GM19240 (cell line): ENCODE measurements around the gene POLN.
"Not testable (repeated sequence)": the region's sequence is repeated elsewhere in the genome, so short reads cannot be mapped to it uniquely, and the experiment has no call there.

Source experiments
- DNase-seq: peaks from one replicate; pipeline ENCODE4 v3.0.0; 2011; ENCODE audit warnings: low spot score; ENCODE audit not compliant: insufficient read length

POLN gene

DNA sequence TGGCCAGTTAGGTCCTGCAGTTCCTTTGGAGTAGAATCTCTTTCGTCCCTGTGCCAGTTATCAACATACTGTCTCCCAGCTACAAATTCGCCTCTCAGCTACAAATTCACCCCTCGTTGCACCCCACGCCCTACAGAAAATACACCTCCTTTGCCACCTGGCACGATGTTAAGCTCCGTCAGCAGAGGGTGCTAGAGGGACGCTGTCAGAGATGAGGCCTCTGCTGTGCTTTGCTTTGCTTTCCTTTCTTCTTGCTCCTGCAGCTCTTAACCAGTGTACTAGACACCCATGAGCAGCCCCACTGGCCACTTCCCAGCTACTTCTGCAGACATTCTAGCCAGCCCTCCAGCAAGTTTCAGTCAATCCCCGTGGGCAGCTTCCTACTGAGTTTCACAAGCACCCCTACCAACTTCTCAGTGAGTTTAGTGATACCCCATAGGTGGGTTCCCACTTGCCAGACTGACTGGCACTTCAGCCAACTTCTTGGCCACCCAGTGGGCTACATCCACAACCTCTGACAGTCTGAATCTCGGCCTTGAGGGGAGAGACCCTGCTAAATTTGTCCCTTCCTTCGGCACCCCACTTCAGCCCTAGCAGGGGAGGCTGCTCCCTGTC is 21.8 kb downstream of the POLN start:
- peak; percentile 40 for DNase-seq

DNA sequence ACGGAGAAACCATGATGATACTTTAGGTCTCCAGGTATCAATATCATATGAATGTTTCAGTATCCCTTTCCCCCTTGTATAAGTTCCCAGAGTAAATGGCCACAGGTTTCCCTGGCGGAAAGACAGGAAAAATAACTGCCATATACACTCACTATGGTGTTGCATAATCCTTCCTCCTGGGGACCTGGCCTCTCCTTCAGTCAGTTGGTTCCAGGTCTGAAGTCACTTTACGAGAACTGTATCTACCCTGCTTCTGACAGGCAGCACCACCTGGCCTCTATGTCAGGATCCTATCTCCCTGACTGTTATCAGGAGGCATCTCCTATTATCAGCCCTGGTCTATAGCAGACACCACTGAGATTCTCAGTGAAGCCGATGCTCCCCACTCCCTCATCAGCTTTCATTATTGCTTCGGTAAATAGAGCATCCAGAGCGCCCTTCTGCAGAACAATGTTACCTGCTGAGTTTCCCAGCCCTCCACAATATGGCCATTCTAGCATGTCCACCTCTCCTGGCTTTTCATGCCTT is 22.6 kb downstream of the POLN start:
- DNase-seq, result no peak

DNA sequence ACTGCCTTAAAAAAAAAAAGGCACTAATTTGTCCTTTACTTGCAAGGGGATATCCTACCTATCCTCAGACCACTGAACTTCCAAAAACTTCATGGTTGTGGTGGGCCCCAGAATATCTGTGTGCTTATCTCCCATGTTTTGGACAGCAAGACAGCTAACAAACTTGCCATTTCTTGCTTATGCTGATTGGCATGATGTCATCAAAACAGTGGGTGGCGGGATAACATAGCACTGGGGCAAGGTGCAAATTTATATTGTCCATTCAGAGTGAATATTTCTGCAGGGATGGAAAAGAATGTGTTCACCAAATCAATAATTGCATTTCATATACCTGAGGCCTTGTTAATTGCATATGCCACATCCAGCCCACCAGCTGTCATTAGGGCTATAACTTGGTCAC is 23.5 kb downstream of the POLN start:
- DNase-seq, result no peak

DNA sequence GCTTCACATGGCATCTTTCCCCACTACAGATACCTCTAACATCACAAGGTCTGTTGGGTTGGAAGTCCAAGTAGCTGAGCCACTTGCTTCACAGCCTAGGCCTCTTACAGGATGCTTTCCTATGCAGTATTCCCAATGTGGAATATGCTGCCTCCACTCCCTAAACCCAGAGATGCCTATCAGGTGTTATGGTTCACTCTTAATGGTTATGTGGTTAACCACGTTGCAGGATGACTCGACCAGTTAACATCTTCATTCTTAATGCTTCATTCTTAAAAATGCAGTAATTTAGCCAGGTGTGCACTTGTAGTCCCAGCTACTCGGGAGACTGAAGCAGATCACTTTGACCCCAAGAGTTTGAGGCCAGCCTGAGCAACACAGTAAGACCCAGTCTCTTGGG is 24.2 kb downstream of the POLN start:
- DNase-seq, result no peak

DNA sequence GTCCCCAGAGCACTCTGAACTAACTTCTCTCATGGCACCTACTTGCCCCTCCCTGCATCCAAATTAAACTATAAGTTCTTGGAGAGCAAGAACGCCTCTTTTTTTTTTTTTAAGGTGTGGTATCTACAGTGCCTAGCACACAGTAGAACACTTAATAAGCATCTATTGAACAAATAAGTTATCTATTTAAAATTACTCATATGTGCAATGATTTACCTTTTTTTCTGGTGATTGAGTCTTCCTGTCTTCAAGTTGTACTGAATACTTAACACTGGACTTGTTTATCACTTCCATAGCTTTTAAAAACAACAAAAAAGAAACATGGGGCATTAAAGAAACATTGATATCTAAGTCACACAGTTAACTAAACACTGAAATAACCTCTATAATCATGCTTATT is 29.1 kb downstream of the POLN start:
- DNase-seq, result no peak

DNA sequence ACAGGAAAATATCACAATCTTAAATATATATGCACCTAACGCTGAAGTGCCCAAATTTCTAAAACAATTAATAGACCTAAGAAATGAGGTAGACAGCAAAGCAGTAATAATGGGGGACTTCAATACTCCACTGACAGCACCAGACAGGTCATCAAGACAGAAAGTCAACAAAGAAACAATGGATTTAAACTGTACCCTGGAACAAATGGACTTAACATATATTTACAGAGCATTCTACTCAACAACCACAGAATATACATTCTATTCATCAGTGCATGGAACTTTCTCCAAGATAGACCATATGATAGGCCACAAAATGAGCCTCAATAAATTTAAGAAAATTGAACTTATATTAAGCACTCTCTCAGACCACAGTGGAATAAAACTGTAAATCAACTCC is 39.1 kb downstream of the POLN start:
- not testable (repeated sequence) for DNase-seq

DNA sequence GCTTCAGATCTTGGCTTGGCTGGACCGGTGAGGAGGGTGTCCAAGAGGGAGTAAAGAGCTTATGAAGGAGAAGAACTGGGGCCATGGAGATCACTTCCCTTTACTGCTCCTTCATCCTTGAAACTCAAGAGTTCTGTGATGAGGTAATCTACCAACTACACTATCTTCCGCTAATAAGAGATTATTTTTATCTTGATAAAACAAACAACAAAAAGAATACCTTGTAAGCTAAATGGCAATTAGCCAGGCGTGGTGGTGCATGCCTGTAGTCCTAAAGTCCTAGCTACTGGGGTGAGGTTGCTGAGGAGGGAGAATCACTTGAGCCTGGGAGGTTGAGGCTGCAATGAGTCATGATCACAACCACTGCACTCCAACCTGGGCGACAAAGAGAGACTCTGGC is 47.4 kb downstream of the POLN start:
- DNase-seq, result no peak

DNA sequence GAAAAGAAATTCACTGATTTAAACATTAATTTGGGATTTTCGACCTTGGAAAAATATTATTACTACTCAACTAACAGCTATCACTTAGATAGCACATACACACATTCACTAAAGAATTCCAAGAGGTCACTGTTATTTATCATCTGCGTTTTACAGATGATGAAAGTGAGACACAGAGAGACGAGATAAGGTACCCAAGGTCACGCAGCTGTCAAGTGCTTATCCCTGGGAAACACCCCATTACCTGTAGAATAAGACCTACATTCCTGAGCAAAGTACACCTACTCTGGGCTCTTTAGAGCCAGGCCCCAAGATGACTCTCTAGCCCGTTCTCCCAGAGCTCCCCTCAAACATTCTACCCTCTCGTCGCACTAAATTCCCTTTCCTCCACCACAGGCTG is 48.6 kb downstream of the POLN start:
- no peak for DNase-seq

DNA sequence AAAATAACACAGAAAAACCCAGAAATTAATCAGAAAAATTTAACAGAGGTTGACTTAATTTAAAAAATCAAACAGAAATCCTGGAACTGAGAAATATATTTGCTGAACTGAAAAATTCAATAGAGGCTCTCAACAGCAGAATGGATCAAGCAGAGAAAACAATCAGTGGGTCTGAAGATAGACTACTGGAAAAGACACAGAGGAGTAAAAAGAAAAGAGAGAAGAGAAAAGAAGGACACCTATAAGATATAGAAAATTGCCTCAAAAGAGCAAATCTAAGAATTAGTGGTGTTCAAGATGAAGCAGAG is 55.1 kb downstream of the POLN start:
- DNase-seq, result no peak

DNA sequence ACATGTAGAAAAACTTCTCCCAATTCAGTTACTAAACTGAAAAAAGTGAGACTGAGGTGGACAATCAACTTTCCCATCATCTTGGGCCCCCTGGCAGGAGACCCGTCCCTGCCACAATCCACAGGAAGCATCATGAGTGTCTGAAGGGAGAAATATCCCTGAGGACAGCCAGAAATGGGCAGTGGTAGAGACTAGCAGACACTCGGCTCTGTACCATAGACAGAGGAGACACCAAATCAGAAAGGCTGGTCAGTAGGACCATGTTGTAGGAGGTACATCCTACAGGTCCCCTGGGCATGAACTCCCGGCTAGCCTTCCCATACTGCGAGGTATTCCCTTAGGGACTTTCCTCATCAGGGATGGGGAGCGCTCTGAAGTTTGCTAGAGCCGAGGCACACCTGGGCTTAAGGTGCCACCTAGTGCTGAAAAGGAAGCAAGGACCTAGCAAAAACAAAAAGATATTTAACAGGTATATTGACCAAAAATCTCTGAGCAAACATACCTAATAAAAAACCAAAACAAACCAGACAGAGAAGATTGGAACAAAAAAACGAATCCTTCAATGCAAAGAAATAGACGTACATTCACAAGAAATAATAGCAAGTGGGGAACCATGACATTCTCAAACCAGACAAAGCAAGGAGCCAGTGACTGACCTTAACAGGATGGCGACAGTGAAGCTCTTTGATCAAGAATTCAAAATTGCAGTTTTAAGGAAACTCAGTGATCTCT is 55.6 kb downstream of the POLN start:
- no peak for DNase-seq

DNA sequence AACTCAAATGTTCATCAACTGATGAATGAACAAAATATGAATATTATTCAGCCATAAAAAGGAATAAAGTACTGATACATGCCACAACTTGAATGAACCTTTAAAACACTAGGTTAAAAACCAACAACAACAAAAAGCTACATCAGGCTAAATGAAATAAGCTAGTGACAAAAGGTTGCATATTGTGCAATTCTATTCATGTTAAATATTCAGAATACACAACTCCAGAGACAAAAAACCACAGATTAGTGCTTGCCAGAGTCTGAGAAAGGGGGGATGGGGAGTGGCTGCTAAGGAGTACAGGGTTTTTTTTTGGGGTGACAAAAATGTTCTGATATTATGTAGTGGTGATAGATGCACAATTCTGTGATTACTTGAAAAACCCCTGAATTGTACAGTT is 58.5 kb downstream of the POLN start:
- DNase-seq, result no peak

DNA sequence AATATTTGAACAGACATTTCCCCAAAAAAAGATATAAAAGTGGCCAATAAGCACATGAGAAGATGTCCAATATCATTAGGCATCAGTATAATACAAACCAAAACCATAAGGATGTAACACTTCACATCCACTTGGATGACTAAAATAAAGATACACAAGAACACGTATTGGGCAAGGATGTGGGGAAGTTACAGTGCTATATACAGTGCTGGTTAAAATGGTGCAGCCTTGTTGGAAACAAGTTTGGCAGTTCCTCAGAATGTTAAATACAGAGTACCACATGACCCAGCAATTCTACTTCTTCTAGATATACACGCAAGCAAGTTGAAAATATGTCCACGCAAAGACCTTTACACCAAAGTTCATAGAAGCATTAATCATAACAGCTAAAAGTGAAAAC is 58.9 kb downstream of the POLN start:
- no peak for DNase-seq

DNA sequence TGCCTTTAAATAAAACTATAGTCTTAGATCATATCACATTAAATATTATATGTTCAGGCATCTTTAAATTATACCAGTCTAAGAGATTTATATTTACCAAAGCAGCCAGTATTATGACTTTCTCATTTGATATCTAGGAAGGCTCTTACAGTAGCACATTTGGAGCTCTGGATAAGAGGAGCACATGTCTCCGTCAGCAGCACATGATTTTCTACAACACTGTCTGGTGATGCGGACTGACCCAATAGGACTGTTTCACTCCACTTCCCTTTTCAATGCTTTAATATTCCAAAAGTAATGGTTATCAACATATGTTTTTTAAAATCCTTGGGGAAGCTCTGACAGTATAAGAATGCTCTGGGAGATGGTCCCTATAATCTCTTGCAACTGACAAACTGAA is 61.5 kb downstream of the POLN start:
- DNase-seq, result no peak

DNA sequence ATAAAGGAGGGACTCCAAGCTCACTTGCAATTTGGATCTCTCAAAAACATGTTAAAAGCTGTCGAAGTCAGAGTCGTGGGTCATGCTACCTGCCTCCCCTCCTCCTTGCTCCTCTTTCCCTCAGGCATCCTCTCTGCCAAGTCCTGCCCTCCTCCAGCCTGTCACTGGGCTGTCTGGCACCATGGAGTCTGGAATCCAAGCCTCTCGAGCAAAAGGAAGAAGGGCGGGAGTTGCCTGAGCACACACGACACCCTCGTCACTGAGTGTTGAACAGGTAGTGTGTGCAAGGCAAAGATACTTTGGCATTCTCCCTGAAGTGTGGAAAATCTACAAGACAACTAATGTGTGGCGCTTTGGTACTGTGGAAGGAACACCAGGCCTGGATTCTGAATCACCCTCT is 62.2 kb downstream of the POLN start:
- DNase-seq, result no peak

DNA sequence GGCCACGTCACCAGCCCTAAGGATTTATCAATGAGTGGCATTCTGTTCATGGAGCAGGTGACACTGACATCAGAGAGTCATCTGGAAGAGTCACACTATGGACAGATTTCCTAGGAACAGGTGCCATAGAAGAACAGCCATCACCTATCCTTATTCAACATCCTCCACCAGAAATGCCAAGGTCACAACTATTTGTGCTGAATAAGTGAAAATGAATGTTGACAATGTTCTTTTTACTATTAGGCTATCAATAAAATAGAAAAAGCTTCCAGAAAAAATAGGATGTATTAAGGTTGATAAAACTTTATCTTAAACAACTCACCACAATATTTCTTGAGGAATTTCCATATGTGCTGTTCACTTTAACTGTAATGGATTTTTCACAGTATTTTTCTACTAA is 62.9 kb downstream of the POLN start:
- DNase-seq, result no peak

DNA sequence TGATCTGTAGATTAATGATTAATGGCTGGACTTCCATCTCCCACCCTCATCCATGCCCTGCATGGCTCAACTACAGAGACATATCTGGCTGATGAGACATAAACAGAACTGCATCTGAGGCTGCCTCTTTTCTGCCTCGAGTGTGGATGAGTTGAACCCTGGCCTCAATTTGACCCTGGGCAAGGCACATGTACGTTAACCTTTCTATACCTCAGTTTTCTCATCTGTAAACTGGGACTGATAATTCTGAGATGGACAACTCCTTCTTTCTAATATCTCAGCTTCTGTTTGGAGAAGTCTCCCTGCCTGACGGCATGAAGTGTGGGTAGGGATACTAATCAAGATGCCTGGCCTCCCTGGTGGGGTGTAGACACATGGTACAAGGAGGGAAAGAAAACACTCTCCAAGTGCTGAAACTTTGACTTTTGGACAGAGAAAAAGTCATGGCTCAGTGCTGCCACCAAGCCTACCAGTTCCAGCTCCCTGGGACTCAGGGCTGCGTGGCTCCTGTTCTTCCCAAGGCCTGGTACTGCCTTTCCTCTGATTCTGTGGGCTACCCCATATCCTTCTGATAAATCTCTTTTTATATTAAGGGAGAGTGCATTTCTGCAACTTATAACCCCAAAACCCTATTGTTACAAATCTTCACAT is 64.4 kb downstream of the POLN start:
- no peak for DNase-seq

DNA sequence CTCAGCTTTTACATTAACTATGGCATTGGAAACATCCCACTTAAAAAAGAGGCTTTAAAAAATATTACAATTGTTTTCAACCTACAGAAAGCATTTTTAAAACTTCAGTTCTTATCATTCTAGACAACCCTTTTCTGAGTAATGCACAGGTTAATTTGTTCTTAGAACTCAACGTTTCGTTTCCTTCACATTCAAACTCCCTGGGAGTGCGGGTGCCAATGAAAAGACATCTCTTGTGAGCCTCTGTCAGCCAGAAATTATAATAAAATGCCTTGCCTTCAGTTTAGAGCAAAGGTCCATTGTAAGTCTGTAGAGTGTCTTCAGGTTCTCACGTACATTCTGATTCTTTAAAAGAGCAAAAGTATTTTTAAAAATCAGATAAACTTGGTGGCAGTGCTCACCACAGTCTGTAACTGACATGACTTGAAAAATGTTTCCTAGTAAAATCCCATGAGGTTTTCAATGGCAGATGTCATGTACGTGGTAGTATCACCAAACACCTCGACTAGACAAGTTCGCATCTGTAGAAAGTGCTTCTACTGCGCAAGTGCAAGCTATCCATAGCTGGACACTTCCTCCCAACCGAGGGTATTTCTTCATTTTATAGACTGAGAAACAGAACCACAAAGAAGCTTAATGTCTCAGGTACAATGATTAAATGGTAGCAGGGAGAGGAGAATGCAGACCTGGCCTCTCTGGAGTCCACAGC is 65.8 kb downstream of the POLN start:
- no peak for DNase-seq

DNA sequence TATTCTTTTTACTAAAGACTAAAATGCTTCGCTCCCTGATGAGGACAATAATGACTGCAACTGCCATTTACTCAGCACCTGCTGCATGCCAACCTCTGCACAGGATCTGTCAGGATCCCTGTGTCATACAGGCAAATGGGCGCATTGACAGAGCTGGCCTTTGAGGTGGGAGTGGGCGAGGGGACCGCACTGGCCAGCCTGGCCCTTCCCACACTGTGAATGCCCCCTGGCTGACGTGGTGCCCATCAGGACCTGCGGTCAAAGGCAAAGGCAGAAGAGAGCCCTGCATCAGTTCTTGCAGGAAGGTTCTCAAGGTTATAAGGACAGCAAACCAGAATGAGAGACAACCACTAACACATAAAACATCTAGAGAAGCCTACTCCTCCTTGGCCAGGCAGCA is 67.9 kb downstream of the POLN start:
- no peak for DNase-seq

DNA sequence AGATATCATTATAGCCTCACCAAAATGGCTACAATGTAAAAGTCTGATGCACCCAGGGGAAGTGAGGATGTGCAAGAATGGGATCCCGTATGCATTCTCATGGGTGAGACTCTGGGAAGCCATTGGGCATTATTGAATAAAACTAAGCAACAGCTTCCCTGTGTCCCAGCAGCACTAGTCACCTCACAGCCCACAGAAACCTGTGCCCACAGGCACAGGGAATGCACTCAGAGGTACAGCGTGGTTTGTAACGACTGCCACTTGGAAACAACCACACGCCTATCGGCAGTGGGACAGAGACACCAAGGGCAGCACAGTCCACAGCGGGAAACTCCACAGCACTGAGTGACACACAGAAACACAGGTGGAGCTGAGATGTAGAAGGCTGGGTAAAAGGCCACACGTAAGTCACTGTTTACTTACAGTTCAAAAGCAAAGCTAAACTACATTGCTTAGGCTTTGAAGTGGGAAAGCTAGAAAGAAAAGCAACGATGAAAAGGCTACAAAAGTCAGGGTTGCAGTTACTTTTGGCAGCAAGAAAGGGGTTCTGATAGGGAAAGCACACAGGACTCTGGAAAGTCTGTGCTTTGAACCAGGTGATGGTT is 69.2 kb downstream of the POLN start:
- no peak for DNase-seq

DNA sequence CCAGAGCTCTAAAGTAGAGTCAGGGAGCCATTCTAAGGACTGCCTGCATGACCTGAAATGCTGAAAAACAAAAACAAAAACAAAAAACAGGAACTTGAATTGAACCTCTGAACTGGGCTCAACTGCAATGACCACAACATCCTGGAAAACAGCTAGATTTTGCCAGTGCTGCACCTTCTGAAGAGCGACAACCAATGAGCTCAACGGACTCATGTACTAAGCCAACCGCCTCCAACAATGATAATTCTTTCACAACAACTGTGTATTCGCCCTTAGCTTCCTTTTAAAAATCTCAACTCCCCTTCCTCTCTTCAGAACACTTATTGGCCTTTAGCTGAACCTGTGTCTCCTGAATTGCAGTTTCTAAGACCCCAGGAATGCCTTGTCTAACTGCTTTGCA is 69.8 kb downstream of the POLN start:
- DNase-seq, result no peak

DNA sequence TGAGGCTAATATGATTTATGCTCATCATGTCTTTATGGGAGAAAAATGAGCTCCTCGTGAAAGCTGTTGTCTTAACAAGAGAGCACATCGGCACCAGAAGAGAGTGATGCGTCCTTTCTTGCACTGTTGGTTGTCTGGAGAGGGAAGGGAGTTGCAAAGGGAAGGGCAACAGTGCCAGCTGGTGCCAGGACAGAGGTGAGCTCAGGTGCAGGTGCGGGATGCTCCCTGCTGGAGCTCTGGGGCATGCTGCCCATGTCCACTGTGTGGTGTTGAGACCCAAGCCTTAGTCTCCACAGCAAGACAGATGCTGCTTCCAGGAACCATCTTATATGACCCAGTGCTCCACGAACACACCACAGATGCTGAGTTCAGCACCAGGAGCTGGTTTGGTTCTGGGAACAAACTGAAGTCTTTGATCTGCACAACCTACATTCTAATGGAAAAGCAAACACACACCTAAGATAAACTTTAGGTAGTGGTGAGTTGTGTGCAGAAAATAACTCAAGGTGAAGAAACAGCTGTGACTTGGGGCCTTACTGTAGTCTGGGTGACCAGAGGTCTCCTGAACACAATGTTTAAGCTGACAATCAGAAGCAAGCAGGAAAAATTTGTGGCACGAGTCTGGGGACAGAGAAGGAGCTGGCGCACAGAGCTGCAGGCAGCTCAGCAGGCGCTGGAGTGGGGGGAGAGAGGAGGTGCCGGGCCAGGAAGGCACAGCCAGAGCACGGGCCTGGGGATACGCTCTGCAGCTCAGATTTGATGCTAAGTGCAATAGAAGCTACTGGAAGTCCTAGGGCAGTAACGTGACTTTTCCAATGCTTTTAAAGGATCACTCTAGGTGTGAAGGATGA is 73.2 kb downstream of the POLN start:
- DNase-seq, result no peak
